Adrenal gland (tissue), 5 donors: Measurements from ENCODE around the gene RANBP9.

Source experiments
- POLR2A ChIP-seq, 2 donors: fragments of 450-650 bp; IDR thresholded peaks; one replicate each; pipeline ENCODE4 v1.6.1; 2017; ENCODE audit warnings: antibody characterized with exemption in 2 of 2, mild to moderate bottlenecking in 2 of 2, moderate library complexity in 1 of 2
- TF ChIP-seq, protein P1 (sequence below), 6 experiments: fragments of 450-650 bp in 4 of 6; fragments of 200-600 bp in 2 of 6; sonication (generic) in 1 of 6; IDR thresholded peaks; 1 replicate in 5 of 6; 2 replicates in 1 of 6; pipeline versions ENCODE4 v1.5.1 to v1.8.0; 2016 to 2021; ENCODE audit warnings: antibody characterized with exemption in 6 of 6, mild to moderate bottlenecking in 2 of 6, moderate library complexity in 1 of 6
- donor health status: DM: no; HTN: no; CAD: no.

DNA sequence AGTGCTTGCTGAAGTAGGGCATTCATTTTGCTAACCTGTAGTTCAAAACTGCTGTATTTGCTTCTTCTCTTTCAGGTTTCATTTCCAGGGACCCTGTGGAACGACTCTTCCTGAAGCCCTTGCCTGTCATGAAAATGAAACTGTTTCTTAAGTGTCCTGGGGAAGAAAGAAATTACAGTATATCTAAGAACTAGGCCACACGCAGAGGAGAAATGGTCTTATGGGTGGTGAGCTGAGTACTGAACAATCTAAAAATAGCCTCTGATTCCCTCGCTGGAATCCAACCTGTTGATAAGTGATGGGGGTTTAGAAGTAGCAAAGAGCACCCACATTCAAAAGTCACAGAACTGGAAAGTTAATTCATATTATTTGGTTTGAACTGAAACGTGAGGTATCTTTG, 99.9 kb downstream of the RANBP9 start:
- TF ChIP-seq, protein P1, sequence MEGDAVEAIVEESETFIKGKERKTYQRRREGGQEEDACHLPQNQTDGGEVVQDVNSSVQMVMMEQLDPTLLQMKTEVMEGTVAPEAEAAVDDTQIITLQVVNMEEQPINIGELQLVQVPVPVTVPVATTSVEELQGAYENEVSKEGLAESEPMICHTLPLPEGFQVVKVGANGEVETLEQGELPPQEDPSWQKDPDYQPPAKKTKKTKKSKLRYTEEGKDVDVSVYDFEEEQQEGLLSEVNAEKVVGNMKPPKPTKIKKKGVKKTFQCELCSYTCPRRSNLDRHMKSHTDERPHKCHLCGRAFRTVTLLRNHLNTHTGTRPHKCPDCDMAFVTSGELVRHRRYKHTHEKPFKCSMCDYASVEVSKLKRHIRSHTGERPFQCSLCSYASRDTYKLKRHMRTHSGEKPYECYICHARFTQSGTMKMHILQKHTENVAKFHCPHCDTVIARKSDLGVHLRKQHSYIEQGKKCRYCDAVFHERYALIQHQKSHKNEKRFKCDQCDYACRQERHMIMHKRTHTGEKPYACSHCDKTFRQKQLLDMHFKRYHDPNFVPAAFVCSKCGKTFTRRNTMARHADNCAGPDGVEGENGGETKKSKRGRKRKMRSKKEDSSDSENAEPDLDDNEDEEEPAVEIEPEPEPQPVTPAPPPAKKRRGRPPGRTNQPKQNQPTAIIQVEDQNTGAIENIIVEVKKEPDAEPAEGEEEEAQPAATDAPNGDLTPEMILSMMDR (IDR thresholded peaks at IDR 0.05): no peak
- no peak for TF ChIP-seq POLR2A (IDR thresholded peaks at IDR 0.05)
